ENCODE results near the gene CTNNAL1.

DNA sequence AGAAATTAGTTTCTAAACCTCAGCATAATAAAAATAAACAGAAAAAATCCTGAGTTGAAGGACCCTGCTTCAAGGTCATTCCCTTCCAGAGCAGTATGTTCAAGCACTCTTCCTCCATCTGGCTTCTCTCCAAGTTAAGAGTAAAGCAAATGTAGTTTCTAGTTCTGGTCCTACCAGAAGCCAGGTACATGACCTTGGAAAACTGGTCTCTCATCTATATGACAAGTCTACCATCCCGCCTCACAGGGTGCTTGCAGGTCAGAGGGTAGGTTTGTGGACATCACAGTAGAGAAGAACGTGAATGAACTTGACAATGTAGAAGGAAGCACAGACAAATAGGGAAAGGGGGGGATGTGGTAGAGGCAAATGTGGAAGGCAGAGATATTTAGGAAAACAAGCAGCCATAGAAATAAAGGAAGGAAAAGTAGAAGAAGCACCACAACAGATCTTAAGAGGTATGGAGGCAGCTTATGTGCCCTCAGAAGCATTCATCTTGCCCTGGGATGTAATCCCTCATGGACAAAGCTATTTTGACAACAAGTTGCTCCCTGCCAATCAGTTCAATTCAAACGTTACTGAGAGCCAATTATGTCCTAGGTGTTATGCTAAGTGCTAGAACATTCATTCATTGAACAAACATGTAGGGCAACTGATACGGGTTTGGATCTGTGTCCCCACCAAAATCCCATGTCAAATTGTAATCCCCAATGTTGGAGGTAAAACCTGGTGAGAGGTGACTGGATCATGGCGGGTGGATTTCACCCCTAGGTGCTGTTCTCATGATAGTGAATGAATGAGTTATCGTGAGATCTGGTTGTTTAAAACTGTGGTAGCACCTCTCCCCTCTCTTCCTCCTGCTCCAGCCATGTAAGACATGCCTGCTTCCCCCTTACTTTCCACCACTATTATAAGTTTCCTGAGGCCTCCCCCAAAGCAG, 23.7 kb upstream of the CTNNAL1 start:
- TF ChIP-seq, protein P1, sequence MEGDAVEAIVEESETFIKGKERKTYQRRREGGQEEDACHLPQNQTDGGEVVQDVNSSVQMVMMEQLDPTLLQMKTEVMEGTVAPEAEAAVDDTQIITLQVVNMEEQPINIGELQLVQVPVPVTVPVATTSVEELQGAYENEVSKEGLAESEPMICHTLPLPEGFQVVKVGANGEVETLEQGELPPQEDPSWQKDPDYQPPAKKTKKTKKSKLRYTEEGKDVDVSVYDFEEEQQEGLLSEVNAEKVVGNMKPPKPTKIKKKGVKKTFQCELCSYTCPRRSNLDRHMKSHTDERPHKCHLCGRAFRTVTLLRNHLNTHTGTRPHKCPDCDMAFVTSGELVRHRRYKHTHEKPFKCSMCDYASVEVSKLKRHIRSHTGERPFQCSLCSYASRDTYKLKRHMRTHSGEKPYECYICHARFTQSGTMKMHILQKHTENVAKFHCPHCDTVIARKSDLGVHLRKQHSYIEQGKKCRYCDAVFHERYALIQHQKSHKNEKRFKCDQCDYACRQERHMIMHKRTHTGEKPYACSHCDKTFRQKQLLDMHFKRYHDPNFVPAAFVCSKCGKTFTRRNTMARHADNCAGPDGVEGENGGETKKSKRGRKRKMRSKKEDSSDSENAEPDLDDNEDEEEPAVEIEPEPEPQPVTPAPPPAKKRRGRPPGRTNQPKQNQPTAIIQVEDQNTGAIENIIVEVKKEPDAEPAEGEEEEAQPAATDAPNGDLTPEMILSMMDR (IDR thresholded peaks at IDR 0.05) = no peak
- no peak for TF ChIP-seq EZH2 (IDR thresholded peaks at IDR 0.05; ENCODE audit: borderline replicate concordance, insufficient read depth, low read depth, low read length, poor library complexity, severe bottlenecking)
